HEK293 (cell line): Measurements from ENCODE around the gene LBX2.

ENCODE experiments used
- CTCF ChIP-seq: fragments of 450-650 bp; formaldehyde crosslinking; IDR thresholded peaks from 2 replicates; pipeline ENCODE4 v1.5.1; 2016; ENCODE audit warnings: missing biosample characterization, missing genetic modification characterization
- EGR2 ChIP-seq: fragments of 450-650 bp; formaldehyde crosslinking; IDR thresholded peaks from 2 replicates; pipeline ENCODE4 v1.5.1; 2016; ENCODE audit warnings: low read depth, missing biosample characterization, missing genetic modification characterization
- KLF17 ChIP-seq: fragments of 450-650 bp; formaldehyde crosslinking; IDR thresholded peaks from 2 replicates; pipeline ENCODE4 v1.5.1; 2016; ENCODE audit warnings: missing biosample characterization, missing genetic modification characterization
- KLF9 ChIP-seq: fragments of 450-650 bp; formaldehyde crosslinking; IDR thresholded peaks from 2 replicates; pipeline ENCODE4 v1.5.1; 2016; ENCODE audit warnings: missing biosample characterization, missing genetic modification characterization, low read depth
- OVOL3 ChIP-seq: fragments of 450-650 bp; formaldehyde crosslinking; IDR thresholded peaks from 2 replicates; pipeline ENCODE4 v1.5.1; 2016; ENCODE audit warnings: missing biosample characterization, missing genetic modification characterization
- PATZ1 ChIP-seq: fragments of 450-650 bp; formaldehyde crosslinking; IDR thresholded peaks from 2 replicates; pipeline ENCODE4 v1.5.1; 2016; ENCODE audit warnings: missing biosample characterization, missing genetic modification characterization
- PRDM2 ChIP-seq: fragments of 450-650 bp; formaldehyde crosslinking; IDR thresholded peaks from 2 replicates; pipeline ENCODE4 v1.5.1; 2016; ENCODE audit warnings: missing biosample characterization, missing genetic modification characterization, borderline replicate concordance
- REPIN1 ChIP-seq: fragments of 450-650 bp; formaldehyde crosslinking; IDR thresholded peaks from 2 replicates; pipeline ENCODE4 v1.5.1; 2017; ENCODE audit warnings: missing biosample characterization, missing genetic modification characterization, low read depth
- SALL2 ChIP-seq: fragments of 450-650 bp; formaldehyde crosslinking; IDR thresholded peaks from 2 replicates; pipeline ENCODE4 v1.5.0; 2017; ENCODE audit warnings: missing biosample characterization, mild to moderate bottlenecking, missing genetic modification characterization, borderline replicate concordance
- ZBTB17 ChIP-seq: fragments of 450-650 bp; formaldehyde crosslinking; IDR thresholded peaks from 2 replicates; pipeline ENCODE4 v1.5.1; 2016; ENCODE audit warnings: missing biosample characterization, missing genetic modification characterization
- ZBTB26 ChIP-seq: fragments of 450-650 bp; formaldehyde crosslinking; optimal IDR thresholded peaks from 2 replicates; pipeline ENCODE3; 2016; ENCODE audit warnings: missing biosample characterization, mild to moderate bottlenecking, missing genetic modification characterization
- ZFP3 ChIP-seq: fragments of 450-650 bp; formaldehyde crosslinking; IDR thresholded peaks from 2 replicates; pipeline ENCODE4 v1.5.1; 2016; ENCODE audit warnings: low read depth, missing biosample characterization, missing genetic modification characterization
- ZNF121 ChIP-seq: fragments of 450-650 bp; formaldehyde crosslinking; IDR thresholded peaks from 2 replicates; pipeline ENCODE4 v1.5.1; 2016; ENCODE audit warnings: missing biosample characterization, missing genetic modification characterization
- ZNF292 ChIP-seq: fragments of 450-650 bp; formaldehyde crosslinking; IDR thresholded peaks from 2 replicates; pipeline ENCODE4 v1.5.1; 2016; ENCODE audit warnings: low read depth, missing biosample characterization, missing genetic modification characterization, borderline replicate concordance
- ZNF423 ChIP-seq: fragments of 450-650 bp; formaldehyde crosslinking; IDR thresholded peaks from 2 replicates; pipeline ENCODE4 v1.5.1; 2016; ENCODE audit warnings: missing biosample characterization, missing genetic modification characterization
- ZNF514 ChIP-seq: fragments of 450-650 bp; formaldehyde crosslinking; IDR thresholded peaks from 2 replicates; pipeline ENCODE4 v1.5.1; 2016; ENCODE audit warnings: missing biosample characterization, missing genetic modification characterization
- ZNF544 ChIP-seq: fragments of 450-650 bp; formaldehyde crosslinking; IDR thresholded peaks from 2 replicates; pipeline ENCODE4 v1.5.0; 2017; ENCODE audit warnings: missing biosample characterization, missing genetic modification characterization
- ZNF560 ChIP-seq: fragments of 450-650 bp; formaldehyde crosslinking; IDR thresholded peaks from 2 replicates; pipeline ENCODE4 v1.5.1; 2017; ENCODE audit warnings: missing biosample characterization, missing genetic modification characterization, borderline replicate concordance
- ZNF596 ChIP-seq: fragments of 450-650 bp; IDR thresholded peaks from 2 replicates; pipeline ENCODE4 v1.5.0; 2018; ENCODE audit warnings: missing biosample characterization, mild to moderate bottlenecking, missing genetic modification characterization, moderate library complexity
- ZNF664 ChIP-seq: fragments of 450-650 bp; formaldehyde crosslinking; IDR thresholded peaks from 2 replicates; pipeline ENCODE4 v1.5.1; 2016; ENCODE audit warnings: missing biosample characterization, missing genetic modification characterization
- ZNF768 ChIP-seq: fragments of 450-650 bp; formaldehyde crosslinking; IDR thresholded peaks from 2 replicates; pipeline ENCODE4 v1.5.1; 2018; ENCODE audit warnings: missing biosample characterization, mild to moderate bottlenecking, missing genetic modification characterization
- ZSCAN23 ChIP-seq: fragments of 450-650 bp; formaldehyde crosslinking; IDR thresholded peaks from 2 replicates; pipeline ENCODE4 v1.5.1; 2016; ENCODE audit warnings: missing biosample characterization, missing genetic modification characterization
- ZXDB ChIP-seq: fragments of 450-650 bp; formaldehyde crosslinking; IDR thresholded peaks from 2 replicates; pipeline ENCODE4 v1.5.1; 2016; ENCODE audit warnings: missing biosample characterization, missing genetic modification characterization

Gene LBX2

GRCh38 chr2:74481961-74482800 lies 17.2 kb downstream of the LBX2 start (continued):
- peak; percentile 83; the same call in 1 of the 2 replicates for TF ChIP-seq PRDM2 (tag by site-specific recombination)
- no peak for TF ChIP-seq ZNF514 (tag by site-specific recombination)
- no peak for TF ChIP-seq ZNF664 (tag by site-specific recombination)
- TF ChIP-seq KLF17 (tag by site-specific recombination): no peak
- TF ChIP-seq ZNF292 (tag by site-specific recombination): no peak
- 0 out of 2 replicates have a peak, but pooled peaks have one; percentile 12 for TF ChIP-seq KLF9 (tag by site-specific recombination)
- no peak for TF ChIP-seq ZFP3 (tag by site-specific recombination)
- no peak for TF ChIP-seq ZNF768 (tag by site-specific recombination)
- no peak for TF ChIP-seq ZNF121 (tag by site-specific recombination)
- peak; percentile 34; the same call in 1 of the 2 replicates for TF ChIP-seq ZBTB17 (tag by site-specific recombination)
- no peak for TF ChIP-seq REPIN1 (tag by site-specific recombination)
- TF ChIP-seq ZXDB (tag by site-specific recombination): peak; percentile 0; the same call in 1 of the 2 replicates
- TF ChIP-seq SALL2 (tag by site-specific recombination): no peak
- no peak; the same call in 1 of the 2 replicates for TF ChIP-seq PATZ1
- TF ChIP-seq CTCF: peak; percentile 61
- no peak for TF ChIP-seq OVOL3 (tag by site-specific recombination)
- TF ChIP-seq ZSCAN23 (tag by site-specific recombination): no peak
- no peak for TF ChIP-seq ZNF544 (tag by site-specific recombination)
- TF ChIP-seq ZNF596: no peak
- no peak for TF ChIP-seq ZNF560 (tag by site-specific recombination)
- peak; percentile 84 for TF ChIP-seq ZBTB26
- TF ChIP-seq ZNF423 (tag by site-specific recombination): no peak
- 0 out of 2 replicates have a peak, but pooled peaks have one; percentile 5 for TF ChIP-seq EGR2 (tag by site-specific recombination)
